Type B pancreatic cell (in vitro differentiated cells): ENCODE results near the gene C19orf38. TPM values are rescaled to one million over a fixed set of nuclear protein-coding genes. Genes with fewer than 3 reads are reported as not detected.

ENCODE experiments used
- DNase-seq: peaks from one replicate; pipeline ENCODE4 v3.0.0; 2021; ENCODE audit warnings: mixed read lengths; ENCODE audit not compliant: unreplicated experiment; ENCODE audit errors: extremely low spot score
- H3K27ac Mint-ChIP-seq: 2 replicates; pipeline ENCODE4 v1.8.0; 2021; ENCODE audit warnings: mild to moderate bottlenecking, mixed read lengths
- H3K27me3 Mint-ChIP-seq: 2 replicates; pipeline ENCODE4 v1.8.0; 2021; ENCODE audit warnings: mixed read lengths
- H3K36me3 Mint-ChIP-seq: 2 replicates; pipeline ENCODE4 v1.8.0; 2021; ENCODE audit warnings: mixed read lengths
- H3K4me1 Mint-ChIP-seq: one replicate; pipeline ENCODE4 v1.8.0; 2021; ENCODE audit warnings: mixed read lengths; ENCODE audit not compliant: unreplicated experiment
- H3K4me3 Mint-ChIP-seq: 2 replicates; pipeline ENCODE4 v1.8.0; 2021; ENCODE audit warnings: mild to moderate bottlenecking, mixed read lengths
- H3K9me3 Mint-ChIP-seq: 2 replicates; pipeline ENCODE4 v1.8.0; 2021; ENCODE audit warnings: mixed read lengths
- CTCF ChIP-seq: fragments of 200-600 bp; sonication (generic); conservative IDR thresholded peaks from 2 replicates; pipeline ENCODE4 v1.5.0; 2021; ENCODE audit warnings: antibody characterized with exemption, mild to moderate bottlenecking
- total RNA-seq: library from RNA; stranded (reverse); gene quantifications from 2 replicates; pipeline ENCODE4 v1.2.1, GENCODE V29; 2021; ENCODE audit warnings: low replicate concordance

C19orf38 gene
- total RNA-seq, 1 donor from 2014 or later, result 1.1 TPM

DNA sequence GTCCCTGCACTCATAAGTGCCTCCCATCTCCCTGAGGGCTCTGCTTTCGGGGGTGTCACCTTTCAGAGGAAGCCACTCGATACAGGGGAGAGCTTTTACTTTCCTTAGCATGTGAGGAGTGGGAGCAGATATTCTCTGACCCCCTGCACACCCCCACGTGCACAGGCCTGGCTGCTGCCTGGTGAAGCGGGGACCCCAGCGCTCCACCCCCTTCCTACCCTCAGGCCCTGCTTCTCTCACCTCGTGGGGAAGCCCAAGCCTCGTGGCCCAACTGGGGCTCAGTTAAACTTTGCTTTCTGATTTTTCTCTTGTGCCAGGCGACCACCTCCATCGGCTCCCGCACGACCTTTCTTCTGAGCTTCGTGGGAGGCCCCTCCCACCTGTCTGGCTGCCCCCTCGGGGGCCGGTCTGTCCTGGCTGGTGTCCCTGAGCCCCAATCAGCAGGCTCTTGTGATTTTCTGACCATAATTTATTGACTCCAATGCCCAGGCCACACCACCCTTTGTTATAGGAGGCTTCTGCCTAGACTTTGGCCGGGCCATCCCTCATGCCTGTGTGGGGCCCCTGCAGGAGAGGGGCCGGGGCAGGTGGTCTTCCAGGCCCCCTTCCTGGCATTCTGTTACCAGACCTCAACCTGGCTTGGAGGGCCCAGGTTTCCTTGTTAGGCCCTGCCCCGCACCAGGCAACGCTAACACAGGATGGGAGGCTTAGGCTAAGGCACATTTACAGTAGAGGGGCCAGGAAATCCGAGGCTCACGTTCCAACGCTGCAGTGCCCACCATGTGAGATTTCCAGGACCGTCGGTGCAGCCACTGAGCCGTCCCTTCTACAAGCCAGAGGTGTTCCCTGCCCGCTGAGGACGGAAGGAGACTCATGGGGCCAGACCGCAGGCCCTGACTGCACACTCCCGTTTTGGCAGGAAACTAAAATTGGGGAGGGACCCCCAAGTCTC is 16.0 kb upstream of the C19orf38 start:
- Mint-ChIP-seq H3K36me3 (peaks cover 10% of the 10 kb centered on the region), H3K27me3 (no peaks in the 10 kb centered on the region), H3K9me3 (peaks cover 10% of the 10 kb centered on the region), H3K4me1 (peaks cover 13% of the 10 kb centered on the region), H3K4me3 (no peak overlapping the region), H3K27ac (no peak overlapping the region)
- TF ChIP-seq CTCF, result no peak
- no peak for DNase-seq

DNA sequence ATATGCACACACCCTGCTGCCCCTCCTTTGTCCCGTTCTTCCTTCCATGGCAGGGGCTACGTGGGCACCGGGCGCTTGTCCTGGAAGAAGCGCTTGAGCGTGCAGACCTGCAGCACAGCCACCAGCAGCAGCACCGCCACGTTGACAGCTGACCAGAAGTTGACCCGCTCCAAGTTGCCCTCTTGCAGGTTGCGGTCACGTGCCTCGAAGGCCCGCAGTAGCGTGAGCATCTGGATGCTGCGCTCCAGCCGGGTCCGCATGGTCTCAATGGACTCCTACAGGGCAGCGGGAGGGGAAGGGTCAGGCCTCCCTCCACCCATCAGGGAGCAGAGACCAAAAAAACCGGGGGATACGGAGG is 15.3 kb upstream of the C19orf38 start:
- Mint-ChIP-seq H3K36me3 (peaks cover 10% of the 10 kb centered on the region), H3K4me1 (peaks cover 13% of the 10 kb centered on the region), H3K9me3 (peaks cover 10% of the 10 kb centered on the region), H3K27me3 (no peaks in the 10 kb centered on the region), H3K4me3 (no peak overlapping the region), H3K27ac (peak overlapping the region; percentile 46)
- no peak for DNase-seq
- TF ChIP-seq CTCF, result no peak

- Mint-ChIP-seq H3K36me3 (peaks cover 10% of the 10 kb centered on the region), H3K27me3 (no peaks in the 10 kb centered on the region), H3K9me3 (peaks cover 10% of the 10 kb centered on the region), H3K27ac (peak overlapping the region; percentile 99), H3K4me1 (peaks cover 13% of the 10 kb centered on the region), H3K4me3 (peak overlapping the region; percentile 98)
- TF ChIP-seq CTCF, result no peak
- no peak for DNase-seq
Observed at GRCh38 chr19:10835089-10835753, 13.0 kb upstream of the C19orf38 start.

DNA sequence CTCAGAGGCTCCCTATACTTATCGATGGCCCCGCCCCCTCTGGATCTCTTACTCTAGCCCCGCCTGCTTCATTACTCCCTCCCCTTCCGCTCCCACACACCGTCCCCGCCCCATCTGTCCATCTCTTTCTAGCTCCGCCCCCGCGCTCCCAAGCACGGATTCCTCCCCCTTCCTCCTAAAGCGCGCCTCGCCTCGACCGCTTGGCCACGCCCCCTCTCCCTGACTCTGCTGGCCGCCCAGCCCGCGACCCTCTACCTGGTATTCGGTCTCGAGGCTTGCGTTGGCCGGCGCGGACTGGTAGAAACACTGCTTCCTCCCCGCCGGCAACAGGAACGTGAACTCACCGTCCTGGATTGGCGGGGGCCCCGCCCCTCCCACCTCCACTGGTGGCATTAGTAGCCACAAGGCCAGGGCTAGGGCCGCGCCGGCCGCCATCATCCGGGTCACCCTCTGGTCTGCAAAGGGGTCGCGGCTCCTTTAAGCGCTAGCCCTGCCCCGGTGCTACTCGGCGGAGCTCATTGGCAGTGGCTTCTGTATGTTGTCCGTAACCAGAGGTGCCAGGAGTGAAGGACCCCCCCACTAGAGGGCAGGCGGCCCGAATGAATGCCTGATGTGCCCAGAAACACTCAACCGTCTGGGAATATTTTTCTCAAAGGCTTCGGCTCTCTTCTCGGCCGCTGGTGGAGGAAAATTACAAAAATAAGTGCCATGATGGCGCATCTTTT is 12.3 kb upstream of the C19orf38 start, which contains the start of gene TMED1:
Gene TMED1 (minus strand): TSS at position 459 of the 725 bp plus-strand sequence. CDS start 21 bp downstream, at position 438.
- DNase-seq, result peak; percentile 97
- peak within 1 kb of the TSS; percentile 98 for H3K4me3 Mint-ChIP-seq
- H3K36me3 Mint-ChIP-seq, result peaks cover 10% of the 10 kb centered on the region
- peak within 1 kb of the TSS; percentile 99 for H3K27ac Mint-ChIP-seq
- H3K4me1 Mint-ChIP-seq, result peaks cover 13% of the 10 kb centered on the region
- no peaks in the 10 kb centered on the region for H3K27me3 Mint-ChIP-seq
- peaks cover 10% of the 10 kb centered on the region for H3K9me3 Mint-ChIP-seq
- TF ChIP-seq CTCF, result peak; percentile 43
